HG03571 (cell line): Measurements from ENCODE around the gene DYNC2H1.
A peak's percentile ranks its signal among the peaks of the same experiment; 100 is the strongest.

Experiments used
- ATAC-seq: cut with Tn5 transposase; IDR thresholded peaks from one replicate; pipeline ENCODE4 v1.9.1; 2021; ENCODE audit not compliant: unreplicated experiment

DYNC2H1 gene

GRCh38 chr11:103108933-103109817, at the start of gene DYNC2H1:
TSS of gene DYNC2H1 (plus strand) at chr11:103109426. CDS start at chr11:103109575, 149 bp downstream.
- ATAC-seq, result peak; percentile 100

DNA sequence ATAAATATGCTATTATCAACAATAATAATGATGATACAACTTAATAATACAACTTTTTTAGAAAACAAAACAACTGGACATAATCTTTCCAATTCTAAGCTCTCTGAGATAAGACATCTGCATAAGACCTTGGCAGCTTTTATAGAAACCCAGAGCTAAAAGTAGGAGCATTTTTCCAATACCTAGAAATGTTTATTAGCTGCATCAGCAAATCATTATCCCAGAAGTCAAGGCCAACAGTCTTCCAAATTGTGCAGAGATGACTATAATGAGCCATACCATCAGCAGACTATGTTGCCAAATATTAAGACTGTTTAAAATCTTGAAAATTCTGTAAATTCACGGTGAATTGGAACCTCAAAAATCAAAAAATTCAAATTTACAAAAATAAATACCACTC, 47.6 kb upstream of the DYNC2H1 start:
- ATAC-seq, result no peak

DNA sequence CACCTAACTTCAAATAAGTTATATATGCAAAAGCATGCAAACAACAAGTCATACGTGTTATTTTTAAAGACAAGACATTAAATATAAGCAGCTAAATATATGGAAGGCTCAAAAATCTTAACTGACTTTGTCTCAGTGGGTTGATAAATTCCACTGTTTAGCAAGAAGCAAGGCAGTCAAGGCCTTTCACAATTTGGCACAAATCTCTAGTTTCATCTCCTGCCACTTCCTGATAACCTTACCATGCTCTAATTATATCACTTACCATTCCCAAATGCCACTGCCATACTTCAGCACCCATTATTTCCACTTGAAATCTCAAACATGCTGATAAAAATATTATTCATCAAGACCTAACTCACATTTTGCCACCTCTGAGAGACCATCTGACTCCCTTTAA, 42.1 kb upstream of the DYNC2H1 start:
- ATAC-seq, result no peak

GRCh38 chr11:103069367-103069766, 39.9 kb upstream of the DYNC2H1 start:
- ATAC-seq, result no peak

DNA sequence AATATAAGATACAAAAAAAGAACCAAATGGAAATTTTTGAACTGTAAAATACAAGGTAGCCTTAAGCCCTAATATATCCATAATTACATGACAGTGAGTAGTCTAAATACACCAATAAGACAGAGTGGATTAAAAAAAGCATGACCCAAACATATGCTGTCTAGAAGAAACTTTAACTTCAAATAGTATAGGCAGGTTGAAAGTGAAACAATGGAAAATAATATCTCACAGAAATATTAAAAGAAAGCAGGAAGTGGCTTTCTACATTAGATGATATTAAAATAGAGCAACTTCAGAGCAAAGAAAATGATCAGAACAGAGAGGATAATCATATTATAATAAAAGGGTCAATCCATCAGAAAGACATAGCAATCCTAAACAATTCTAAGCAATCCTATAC, 39.1 kb upstream of the DYNC2H1 start:
- no peak for ATAC-seq

DNA sequence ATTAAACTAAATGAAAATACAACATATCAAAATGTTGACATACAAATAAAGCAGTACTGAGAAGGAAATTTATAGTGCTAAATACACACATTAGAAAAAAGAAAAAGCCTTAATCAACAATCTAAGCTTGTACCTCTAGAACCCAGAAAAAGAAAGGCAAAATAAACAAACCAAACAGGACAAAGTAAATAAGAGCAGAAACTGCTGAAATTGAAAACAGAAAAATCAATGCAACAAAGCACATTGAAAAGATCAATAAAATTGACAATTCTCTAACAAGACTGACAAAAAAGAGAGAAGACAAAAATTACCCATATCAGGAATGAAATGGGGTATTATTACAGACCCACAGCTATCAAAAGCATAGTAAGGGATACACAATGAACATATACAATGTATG, 38.2 kb upstream of the DYNC2H1 start:
- no peak for ATAC-seq

- ATAC-seq, result no peak
Observed at GRCh38 chr11:103076361-103076760, 32.9 kb upstream of the DYNC2H1 start.

GRCh38 chr11:103077554-103077953, 31.7 kb upstream of the DYNC2H1 start:
- ATAC-seq, result no peak

- ATAC-seq, result no peak
Observed at GRCh38 chr11:103078710-103079109, 30.5 kb upstream of the DYNC2H1 start.

DNA sequence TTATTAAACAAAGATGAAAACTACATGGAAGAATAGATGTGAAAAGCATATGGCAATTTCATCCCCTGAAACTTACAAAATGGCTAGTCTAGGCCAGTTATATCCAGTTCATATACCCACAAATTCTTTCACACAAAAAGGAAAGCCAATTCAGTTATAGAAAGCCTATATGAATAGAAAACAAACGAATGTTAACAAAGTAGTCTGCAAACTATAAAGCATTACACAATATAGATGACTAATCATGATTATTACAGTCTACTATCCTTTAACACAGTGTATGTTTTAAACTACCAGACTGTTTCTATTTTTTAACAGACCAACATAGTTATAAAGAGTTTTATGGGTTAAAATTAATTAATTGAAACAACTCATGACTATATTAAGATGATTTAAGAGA, 29.4 kb upstream of the DYNC2H1 start:
- ATAC-seq, result no peak

DNA sequence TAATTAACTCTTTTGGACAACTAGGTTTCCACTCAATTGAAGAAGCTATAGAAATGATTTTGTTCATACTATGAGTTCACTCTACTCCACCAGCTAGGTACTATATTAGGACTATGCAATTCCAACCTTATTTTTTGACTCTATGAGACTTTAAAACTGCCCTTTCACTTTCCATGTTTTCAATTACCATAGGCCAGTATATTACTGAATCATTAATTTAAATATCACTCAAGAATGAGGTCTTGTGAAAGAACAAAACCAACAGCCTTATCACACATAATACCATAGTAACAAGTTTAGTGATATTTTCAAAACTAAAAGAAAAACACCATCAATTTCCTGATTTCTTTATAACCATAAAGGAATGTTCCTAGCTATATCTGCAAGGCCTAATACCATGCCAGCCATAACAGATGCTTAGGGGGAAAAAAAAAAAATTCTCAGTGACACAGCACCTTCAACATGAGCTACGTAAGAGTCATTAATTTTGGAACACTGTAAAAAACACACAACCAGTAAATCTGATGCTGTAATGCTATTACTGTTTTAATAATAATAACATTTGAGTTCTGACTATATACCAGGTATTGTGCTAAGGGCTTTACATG, 23.4 kb upstream of the DYNC2H1 start:
- no peak for ATAC-seq

DNA sequence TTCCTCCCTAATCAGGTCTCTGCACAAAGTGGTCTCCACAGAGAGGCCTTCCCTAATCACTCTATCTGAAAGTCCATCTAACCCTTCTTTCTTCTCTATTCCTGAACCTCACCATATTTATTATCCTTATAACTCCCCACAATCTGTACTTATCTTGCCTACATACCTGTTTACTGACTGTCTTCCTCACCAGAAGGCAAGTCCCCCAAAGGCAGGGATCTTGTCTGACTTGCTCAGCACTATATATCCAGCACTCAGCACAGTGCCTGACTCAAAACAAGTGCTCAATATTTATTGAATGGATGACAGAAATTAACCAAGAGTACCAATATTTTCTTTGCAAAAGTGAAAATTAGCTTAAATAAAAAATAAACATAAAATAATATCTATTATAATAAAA, 22.8 kb upstream of the DYNC2H1 start:
- ATAC-seq, result no peak

GRCh38 chr11:103091064-103091800, 18.0 kb upstream of the DYNC2H1 start:
- ATAC-seq, result peak; percentile 33

DNA sequence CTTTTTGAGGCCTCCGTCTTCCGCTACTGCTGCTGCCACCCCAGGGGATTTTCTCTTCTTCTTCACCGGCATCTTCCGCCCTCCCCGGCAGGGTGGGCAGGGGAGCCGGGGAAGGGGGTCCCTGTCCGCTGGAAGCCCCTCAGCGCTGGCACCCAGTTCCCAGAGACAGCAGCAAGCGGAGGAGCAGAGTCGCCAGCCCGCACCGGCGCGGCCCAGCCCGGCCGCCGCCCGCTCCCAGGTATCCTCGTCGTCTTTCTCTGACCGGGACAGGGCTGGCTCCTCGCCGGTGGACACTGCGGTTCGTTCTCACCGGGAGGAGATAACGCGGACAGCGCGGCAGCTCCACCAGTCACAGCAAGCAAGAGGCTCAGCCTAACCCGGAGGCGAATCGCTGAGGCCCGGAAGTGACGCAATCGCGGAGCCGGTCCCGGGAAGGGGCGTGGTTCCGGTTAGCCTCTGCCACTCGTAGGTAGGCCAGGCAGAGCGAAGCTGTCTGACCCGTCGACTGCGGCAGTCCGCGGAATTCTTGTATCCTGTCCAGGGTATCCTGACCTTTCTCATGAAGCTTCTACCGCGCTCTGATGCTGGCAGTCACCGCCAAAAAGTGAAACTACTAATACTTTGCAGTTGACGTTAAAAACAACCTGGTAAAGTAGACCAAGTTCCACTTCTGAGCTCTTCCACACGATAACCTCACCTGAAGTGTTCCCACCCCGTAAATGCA, 17.3 kb upstream of the DYNC2H1 start, which contains the start of gene DCUN1D5:
DCUN1D5 (minus strand) TSS at position 360 of the 724 bp plus-strand sequence; CDS start at position 72, 288 bp downstream.
- ATAC-seq, result peak; percentile 100

GRCh38 chr11:103097279-103097678, 11.9 kb upstream of the DYNC2H1 start:
- ATAC-seq, result no peak

DNA sequence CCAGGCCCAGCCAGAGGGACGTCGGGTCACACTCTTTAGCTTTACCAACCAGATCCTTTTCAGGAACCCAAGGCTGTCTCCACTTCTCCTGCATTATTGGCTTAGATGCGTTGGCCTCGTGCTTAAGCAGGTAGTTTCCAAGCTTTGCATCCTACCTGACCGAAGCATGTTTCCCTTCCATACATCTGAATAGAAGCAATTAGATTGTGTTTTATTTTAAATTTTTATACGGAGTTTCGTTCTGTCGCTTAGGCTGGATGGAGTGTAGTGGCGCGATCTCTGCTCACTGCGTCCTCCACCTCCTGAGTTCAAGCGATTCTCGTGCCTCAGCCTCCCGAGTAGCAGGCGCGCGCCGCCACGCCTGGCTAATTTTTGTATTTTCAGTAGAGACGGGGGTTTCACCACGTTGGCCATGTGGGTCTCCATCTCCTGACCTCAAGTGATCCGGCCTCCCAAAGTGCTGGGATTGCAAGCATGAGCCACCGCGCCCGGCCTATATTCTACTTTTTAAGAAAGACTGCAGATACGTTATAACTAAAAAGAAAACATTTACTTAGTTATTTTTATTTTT, 677 bp downstream of the DYNC2H1 start:
- ATAC-seq, result no peak

GRCh38 chr11:103110391-103110790, 1.2 kb downstream of the DYNC2H1 start:
- ATAC-seq, result no peak

- ATAC-seq, result no peak
Observed at GRCh38 chr11:103111400-103111799, 2.2 kb downstream of the DYNC2H1 start.

DNA sequence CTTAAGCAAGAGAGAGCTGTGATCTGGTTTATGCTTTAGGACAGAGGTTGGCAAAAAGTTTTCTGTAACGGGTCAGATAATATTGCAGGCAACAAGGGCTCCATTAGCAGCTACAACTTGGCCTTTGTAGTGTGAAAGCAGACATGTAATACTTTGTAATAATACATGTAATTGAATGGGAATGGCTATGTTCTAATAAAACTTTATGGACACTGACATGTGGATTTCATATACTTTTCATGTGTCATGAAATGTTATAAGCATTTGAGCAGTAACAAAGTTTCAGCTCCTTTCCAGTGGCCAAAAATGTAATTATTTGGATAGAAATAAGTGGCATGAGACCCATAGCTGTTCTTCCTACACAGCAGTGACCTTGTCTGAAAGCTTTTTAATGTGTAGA, 3.1 kb downstream of the DYNC2H1 start:
- no peak for ATAC-seq

DNA sequence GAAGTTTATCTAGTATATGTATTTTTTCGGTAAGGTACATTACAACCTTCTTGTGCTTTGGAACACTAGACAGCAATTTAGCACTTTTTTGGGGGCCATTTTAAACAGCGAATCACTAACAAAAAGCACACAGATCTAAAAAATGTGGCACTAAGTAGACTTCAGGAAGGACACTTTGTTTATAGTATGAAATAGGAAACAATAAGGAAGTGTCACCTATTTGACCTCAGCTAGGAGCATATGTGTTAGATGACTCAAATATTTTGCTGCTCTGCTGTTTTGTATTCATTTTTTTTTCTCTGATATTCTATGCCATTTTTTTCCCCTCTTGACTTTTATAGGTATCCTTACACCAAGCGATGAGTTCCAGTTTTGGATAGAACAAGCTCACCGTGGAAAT, 5.6 kb downstream of the DYNC2H1 start:
- no peak for ATAC-seq

DNA sequence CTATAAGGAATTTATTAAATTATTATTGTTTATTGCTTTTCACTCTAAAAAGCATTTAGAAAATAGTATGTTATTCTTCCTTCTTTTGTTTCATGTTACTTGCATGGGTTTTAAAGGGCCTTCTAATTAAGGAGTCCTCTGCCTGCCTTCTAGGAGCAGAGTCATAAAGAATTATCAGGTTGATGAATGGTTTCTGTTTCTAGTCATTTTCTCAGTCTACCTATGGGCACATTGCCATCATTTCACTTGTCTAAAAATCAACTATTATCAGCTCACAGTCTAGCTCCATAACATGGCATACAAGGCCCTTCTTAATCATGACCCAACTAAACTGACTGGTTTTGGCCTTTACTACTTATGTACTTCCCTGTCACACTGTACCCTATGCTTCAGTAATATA, 16.2 kb downstream of the DYNC2H1 start:
- ATAC-seq, result no peak
